Endodermal cell (in vitro differentiated cells): Measurements from ENCODE around the gene KRT14. TPM values are rescaled to one million over a fixed set of nuclear protein-coding genes. Genes with fewer than 3 reads are reported as not detected.

Experiments
- DNase-seq: peaks from one replicate; pipeline ENCODE4 v3.0.0-alpha.2; 2017
- H3K27ac ChIP-seq: 2 replicates; pipeline ENCODE4 v1.5.1; 2013; ENCODE audit warnings: mild to moderate bottlenecking, low read depth, low read length, moderate library complexity
- H3K27me3 ChIP-seq: 2 replicates; pipeline ENCODE4 v1.6.1; 2013; ENCODE audit warnings: mild to moderate bottlenecking, low read length, moderate library complexity; ENCODE audit not compliant: insufficient read depth, control insufficient read depth, poor library complexity, severe bottlenecking
- H3K36me3 ChIP-seq: 2 replicates; pipeline ENCODE4 v1.7.0; 2013; ENCODE audit warnings: mild to moderate bottlenecking, low read length, moderate library complexity; ENCODE audit not compliant: control insufficient read depth, insufficient read depth
- H3K4me1 ChIP-seq: one replicate; pipeline ENCODE4 v1.7.0; 2013; ENCODE audit warnings: low read length; ENCODE audit not compliant: control insufficient read depth, insufficient read depth
- H3K4me3 ChIP-seq: 2 replicates; pipeline ENCODE4 v1.5.1; 2013; ENCODE audit warnings: mild to moderate bottlenecking, low read length, moderate library complexity
- H3K9ac ChIP-seq: 2 replicates; pipeline ENCODE4 v1.6.1; 2013; ENCODE audit warnings: mild to moderate bottlenecking, low read length, moderate library complexity; ENCODE audit not compliant: poor library complexity, severe bottlenecking; ENCODE audit errors: extremely low read depth
- H3K9me3 ChIP-seq: 2 replicates; pipeline ENCODE4 v1.6.1; 2013; ENCODE audit warnings: mild to moderate bottlenecking, low read length, moderate library complexity; ENCODE audit not compliant: control insufficient read depth
- H3K27ac Mint-ChIP-seq: 2 replicates; pipeline ENCODE4 v1.8.0; 2020; ENCODE audit warnings: mixed read lengths
- H3K27me3 Mint-ChIP-seq: 2 replicates; pipeline ENCODE4 v1.8.0; 2021; ENCODE audit warnings: mild to moderate bottlenecking, mixed read lengths; ENCODE audit not compliant: insufficient read depth
- H3K36me3 Mint-ChIP-seq: 2 replicates; pipeline ENCODE4 v1.8.0; 2020; ENCODE audit warnings: low read depth, mixed read lengths
- H3K4me1 Mint-ChIP-seq: 2 replicates; pipeline ENCODE4 v1.8.0; 2020; ENCODE audit warnings: mixed read lengths
- H3K4me3 Mint-ChIP-seq: 2 replicates; pipeline ENCODE4 v1.8.0; 2020; ENCODE audit warnings: mild to moderate bottlenecking, moderate library complexity, mixed read lengths
- H3K9me3 Mint-ChIP-seq: 2 replicates; pipeline ENCODE4 v1.8.0; 2020; ENCODE audit warnings: mild to moderate bottlenecking, mixed read lengths
- WGBS, 2 experiments: methylation state at CpG; one replicate each; pipeline versions ENCODE4 v1.1.5 to v1.1.7; 2013; ENCODE audit warnings: missing lambda C conversion rate in 2 of 2, mixed read lengths in 1 of 2; ENCODE audit not compliant: insufficient coverage in 1 of 2, insufficient read length in 1 of 2; 5-methylcytosine and 5-hydroxymethylcytosine counted together
- total RNA-seq, 2 donors: library from RNA; stranded (reverse); fragmentation: NEBNext Ultra II Directional in 1 of 2; extraction: Animal tissue kit (Norgen Biotek cat#: 25700) in 1 of 2; gene quantifications; 2 replicates in 1 of 2; 3 replicates in 1 of 2; pipeline ENCODE4 v1.2.1, GENCODE V29; 2021
- TF ChIP-seq, protein P1 (sequence below): fragments of 200-600 bp; sonication (generic); conservative IDR thresholded peaks from 2 replicates; pipeline ENCODE4 v1.5.0; 2021; ENCODE audit warnings: antibody characterized with exemption, mild to moderate bottlenecking

The KRT14 gene
- total RNA-seq, 2 donors from 2014 or later: not detected

DNA sequence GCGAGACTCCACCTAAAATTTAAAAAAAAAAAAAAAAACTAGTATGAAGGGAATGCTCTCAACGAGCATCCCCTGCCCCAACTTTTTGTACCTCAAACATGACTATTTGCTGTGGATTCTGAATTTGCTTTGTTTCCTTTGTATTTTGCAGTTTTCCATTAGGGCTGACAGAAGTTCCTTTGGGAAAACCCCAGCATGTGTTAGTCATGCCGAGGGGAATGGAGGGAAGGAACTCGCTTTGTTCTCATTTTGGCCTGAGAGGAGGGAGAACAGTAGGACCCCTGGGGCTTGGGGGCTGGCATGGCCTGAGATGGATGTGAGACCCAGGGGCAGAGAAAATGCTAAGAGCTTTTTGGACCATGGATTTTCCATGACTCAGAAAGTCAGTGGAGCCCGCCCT is 35.3 kb downstream of the KRT14 start:
- 72 to 89% methylated on average over 1 to 5 of the region's 5 CpGs for WGBS, 2 experiments
- Mint-ChIP-seq H3K27me3 (peaks cover 14% of the 10 kb centered on the region), H3K27ac (no peak overlapping the region), H3K9me3 (peaks cover 10% of the 10 kb centered on the region), H3K4me1 (peaks cover 7% of the 10 kb centered on the region), H3K36me3 (no peaks in the 10 kb centered on the region), H3K4me3 (no peak overlapping the region)
- Histone ChIP-seq H3K9me3 (peaks cover 8% of the 10 kb centered on the region), H3K27ac (no peak overlapping the region), H3K4me1 (peaks cover 2% of the 10 kb centered on the region), H3K36me3 (no peaks in the 10 kb centered on the region), H3K4me3 (no peak overlapping the region), H3K9ac (no peak overlapping the region), H3K27me3 (no peaks in the 10 kb centered on the region)
- TF ChIP-seq, protein P1, sequence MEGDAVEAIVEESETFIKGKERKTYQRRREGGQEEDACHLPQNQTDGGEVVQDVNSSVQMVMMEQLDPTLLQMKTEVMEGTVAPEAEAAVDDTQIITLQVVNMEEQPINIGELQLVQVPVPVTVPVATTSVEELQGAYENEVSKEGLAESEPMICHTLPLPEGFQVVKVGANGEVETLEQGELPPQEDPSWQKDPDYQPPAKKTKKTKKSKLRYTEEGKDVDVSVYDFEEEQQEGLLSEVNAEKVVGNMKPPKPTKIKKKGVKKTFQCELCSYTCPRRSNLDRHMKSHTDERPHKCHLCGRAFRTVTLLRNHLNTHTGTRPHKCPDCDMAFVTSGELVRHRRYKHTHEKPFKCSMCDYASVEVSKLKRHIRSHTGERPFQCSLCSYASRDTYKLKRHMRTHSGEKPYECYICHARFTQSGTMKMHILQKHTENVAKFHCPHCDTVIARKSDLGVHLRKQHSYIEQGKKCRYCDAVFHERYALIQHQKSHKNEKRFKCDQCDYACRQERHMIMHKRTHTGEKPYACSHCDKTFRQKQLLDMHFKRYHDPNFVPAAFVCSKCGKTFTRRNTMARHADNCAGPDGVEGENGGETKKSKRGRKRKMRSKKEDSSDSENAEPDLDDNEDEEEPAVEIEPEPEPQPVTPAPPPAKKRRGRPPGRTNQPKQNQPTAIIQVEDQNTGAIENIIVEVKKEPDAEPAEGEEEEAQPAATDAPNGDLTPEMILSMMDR: no peak
- no peak for DNase-seq

- Mint-ChIP-seq H3K4me3 (no peak overlapping the region), H3K4me1 (peaks cover 14% of the 10 kb centered on the region), H3K27me3 (peaks cover 9% of the 10 kb centered on the region), H3K9me3 (peaks cover 10% of the 10 kb centered on the region), H3K36me3 (no peaks in the 10 kb centered on the region), H3K27ac (no peak overlapping the region)
- peaks cover 2% of the 10 kb centered on the region for H3K4me1 ChIP-seq
- TF ChIP-seq, protein P1: no peak
- H3K36me3 ChIP-seq: no peaks in the 10 kb centered on the region
- DNase-seq: peak; percentile 63
- WGBS, 2 experiments: 82 to 86% methylated on average over 4 to 8 of the region's 8 CpGs
- peaks cover 8% of the 10 kb centered on the region for H3K9me3 ChIP-seq
- no peak overlapping the region for H3K4me3 ChIP-seq
- no peak overlapping the region for H3K27ac ChIP-seq
- no peak overlapping the region for H3K9ac ChIP-seq
- H3K27me3 ChIP-seq: no peaks in the 10 kb centered on the region
Measured at GRCh38 chr17:41549596-41550039, 37.1 kb downstream of the KRT14 start.

DNA sequence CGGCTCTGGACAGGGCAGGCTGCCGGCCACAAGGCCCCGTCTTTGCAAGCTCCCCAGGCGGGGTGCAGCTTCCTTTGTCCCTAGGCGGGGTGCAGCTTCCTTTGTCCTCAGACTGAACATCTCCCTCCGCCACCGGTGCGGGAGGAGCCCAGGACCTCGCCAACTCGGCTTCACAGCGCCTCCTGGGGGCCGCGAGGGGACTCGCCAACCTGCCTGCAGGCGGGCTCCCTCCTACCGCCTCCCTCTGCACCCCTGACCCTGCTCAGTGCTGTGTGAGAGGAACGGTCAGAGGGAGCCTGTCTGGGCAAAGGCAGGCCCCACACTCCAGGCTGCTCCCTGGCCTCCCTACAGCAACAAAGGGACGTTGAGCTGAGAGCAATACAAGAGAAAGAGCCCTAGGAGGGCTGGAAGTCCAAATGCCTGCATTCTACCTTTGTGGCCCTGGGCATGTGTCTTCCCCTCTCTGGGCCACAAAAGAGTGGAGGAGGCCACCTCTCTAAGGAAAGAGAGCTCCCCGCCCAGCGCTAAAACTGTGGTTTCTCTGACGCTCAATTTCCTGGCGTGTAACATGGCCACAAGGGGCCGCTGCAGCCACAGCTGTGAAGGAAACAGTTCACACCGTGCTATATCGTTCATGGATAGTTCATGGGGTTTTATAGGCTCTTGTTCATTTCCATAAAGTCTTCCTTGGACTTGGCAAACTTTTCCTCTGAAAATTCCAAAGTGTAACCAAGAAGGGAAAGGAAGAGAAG is 37.7 kb downstream of the KRT14 start:
- H3K36me3 Mint-ChIP-seq: no peaks in the 10 kb centered on the region
- H3K9ac ChIP-seq: no peak overlapping the region
- peak overlapping the region; percentile 33 for H3K4me3 Mint-ChIP-seq
- peaks cover 6% of the 10 kb centered on the region for H3K4me1 ChIP-seq
- peaks cover 19% of the 10 kb centered on the region for H3K4me1 Mint-ChIP-seq
- peaks cover 8% of the 10 kb centered on the region for H3K9me3 ChIP-seq
- TF ChIP-seq, protein P1: peak; percentile 89
- H3K27me3 ChIP-seq: no peaks in the 10 kb centered on the region
- peak overlapping the region; percentile 87 for H3K27ac Mint-ChIP-seq
- H3K27me3 Mint-ChIP-seq: peaks cover 9% of the 10 kb centered on the region
- peaks cover 10% of the 10 kb centered on the region for H3K9me3 Mint-ChIP-seq
- H3K4me3 ChIP-seq: no peak overlapping the region
- peak overlapping the region; percentile 74 for H3K27ac ChIP-seq
- DNase-seq: peak; percentile 98
- H3K36me3 ChIP-seq: no peaks in the 10 kb centered on the region
- 7% methylated on average over 6 to 25 of the region's 25 CpGs for WGBS, 2 experiments
